HCT116 (cell line): ENCODE measurements around the gene SH3GL1.

Experiments
- CEBPB ChIP-seq: IDR thresholded peaks from 2 replicates; pipeline ENCODE4 v1.6.1; 2012; ENCODE audit warnings: low read depth
- EGR1 ChIP-seq: IDR thresholded peaks from 2 replicates; pipeline ENCODE4 v1.6.1; 2012; ENCODE audit warnings: low read depth
- EZH2 ChIP-seq: fragments of 200-600 bp; sonication (generic); IDR thresholded peaks from 2 replicates; pipeline ENCODE4 v1.6.1; 2017; ENCODE audit warnings: antibody characterized with exemption, mixed run types
- JUND ChIP-seq: IDR thresholded peaks from 2 replicates; pipeline ENCODE4 v1.6.1; 2012
- MAX ChIP-seq: IDR thresholded peaks from 2 replicates; pipeline ENCODE4 v1.6.1; 2012
- POLR2A ChIP-seq: IDR thresholded peaks from 2 replicates; pipeline ENCODE4 v1.7.0; 2011; ENCODE audit warnings: borderline replicate concordance; ENCODE audit not compliant: insufficient read depth, insufficient read length; ENCODE audit errors: extremely low read depth
- POLR2AphosphoS5 ChIP-seq: IDR thresholded peaks from 2 replicates; pipeline ENCODE4 v1.6.1; 2011; ENCODE audit warnings: mild to moderate bottlenecking, low read depth, low read length, moderate library complexity
- RAD21 ChIP-seq: IDR thresholded peaks from 2 replicates; pipeline ENCODE4 v1.6.1; 2012; ENCODE audit warnings: low read depth, mild to moderate bottlenecking
- TF ChIP-seq, protein P1 (sequence below), 3 experiments: fragments of 200-600 bp in 1 of 3; sonication (generic) in 1 of 3; IDR thresholded peaks in 2 of 3; conservative IDR thresholded peaks in 1 of 3; 2 replicates each; pipeline ENCODE4 v1.5.1; 2012 to 2017; ENCODE audit warnings: low read depth in 2 of 3, low read length in 2 of 3, antibody characterized with exemption in 1 of 3, borderline replicate concordance in 1 of 3, control low read depth in 1 of 3, mild to moderate bottlenecking in 1 of 3, mixed read lengths in 1 of 3, mixed run types in 1 of 3, moderate library complexity in 1 of 3; ENCODE audit not compliant: insufficient read depth in 1 of 3
- TF ChIP-seq, protein P2 (sequence below): IDR thresholded peaks from 2 replicates; pipeline ENCODE4 v1.6.1; 2012
- TF ChIP-seq, protein P3 (sequence below): IDR thresholded peaks from 2 replicates; pipeline ENCODE4 v1.6.1; 2011; ENCODE audit warnings: mild to moderate bottlenecking, low read length, moderate library complexity; ENCODE audit not compliant: insufficient replicate concordance; ENCODE audit errors: extremely low read depth
- TF ChIP-seq, protein P4 (sequence below): IDR thresholded peaks from 2 replicates; pipeline ENCODE4 v1.6.1; 2012; ENCODE audit warnings: low read depth

- TF ChIP-seq, protein P1, sequence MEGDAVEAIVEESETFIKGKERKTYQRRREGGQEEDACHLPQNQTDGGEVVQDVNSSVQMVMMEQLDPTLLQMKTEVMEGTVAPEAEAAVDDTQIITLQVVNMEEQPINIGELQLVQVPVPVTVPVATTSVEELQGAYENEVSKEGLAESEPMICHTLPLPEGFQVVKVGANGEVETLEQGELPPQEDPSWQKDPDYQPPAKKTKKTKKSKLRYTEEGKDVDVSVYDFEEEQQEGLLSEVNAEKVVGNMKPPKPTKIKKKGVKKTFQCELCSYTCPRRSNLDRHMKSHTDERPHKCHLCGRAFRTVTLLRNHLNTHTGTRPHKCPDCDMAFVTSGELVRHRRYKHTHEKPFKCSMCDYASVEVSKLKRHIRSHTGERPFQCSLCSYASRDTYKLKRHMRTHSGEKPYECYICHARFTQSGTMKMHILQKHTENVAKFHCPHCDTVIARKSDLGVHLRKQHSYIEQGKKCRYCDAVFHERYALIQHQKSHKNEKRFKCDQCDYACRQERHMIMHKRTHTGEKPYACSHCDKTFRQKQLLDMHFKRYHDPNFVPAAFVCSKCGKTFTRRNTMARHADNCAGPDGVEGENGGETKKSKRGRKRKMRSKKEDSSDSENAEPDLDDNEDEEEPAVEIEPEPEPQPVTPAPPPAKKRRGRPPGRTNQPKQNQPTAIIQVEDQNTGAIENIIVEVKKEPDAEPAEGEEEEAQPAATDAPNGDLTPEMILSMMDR (IDR thresholded peaks at IDR 0.05 in 2 of 3, conservative IDR thresholded peaks at IDR 0.05 in 1 of 3; ENCODE audit: borderline replicate concordance in 1 of 3, insufficient read depth in 1 of 3, low read depth in 2 of 3, low read length in 2 of 3), result no peak
- no peak for TF ChIP-seq MAX
- TF ChIP-seq, protein P2, sequence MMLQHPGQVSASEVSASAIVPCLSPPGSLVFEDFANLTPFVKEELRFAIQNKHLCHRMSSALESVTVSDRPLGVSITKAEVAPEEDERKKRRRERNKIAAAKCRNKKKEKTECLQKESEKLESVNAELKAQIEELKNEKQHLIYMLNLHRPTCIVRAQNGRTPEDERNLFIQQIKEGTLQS, result no peak
- TF ChIP-seq, protein P3, sequence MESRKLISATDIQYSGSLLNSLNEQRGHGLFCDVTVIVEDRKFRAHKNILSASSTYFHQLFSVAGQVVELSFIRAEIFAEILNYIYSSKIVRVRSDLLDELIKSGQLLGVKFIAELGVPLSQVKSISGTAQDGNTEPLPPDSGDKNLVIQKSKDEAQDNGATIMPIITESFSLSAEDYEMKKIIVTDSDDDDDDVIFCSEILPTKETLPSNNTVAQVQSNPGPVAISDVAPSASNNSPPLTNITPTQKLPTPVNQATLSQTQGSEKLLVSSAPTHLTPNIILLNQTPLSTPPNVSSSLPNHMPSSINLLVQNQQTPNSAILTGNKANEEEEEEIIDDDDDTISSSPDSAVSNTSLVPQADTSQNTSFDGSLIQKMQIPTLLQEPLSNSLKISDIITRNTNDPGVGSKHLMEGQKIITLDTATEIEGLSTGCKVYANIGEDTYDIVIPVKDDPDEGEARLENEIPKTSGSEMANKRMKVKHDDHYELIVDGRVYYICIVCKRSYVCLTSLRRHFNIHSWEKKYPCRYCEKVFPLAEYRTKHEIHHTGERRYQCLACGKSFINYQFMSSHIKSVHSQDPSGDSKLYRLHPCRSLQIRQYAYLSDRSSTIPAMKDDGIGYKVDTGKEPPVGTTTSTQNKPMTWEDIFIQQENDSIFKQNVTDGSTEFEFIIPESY, result no peak
- TF ChIP-seq, protein P4, sequence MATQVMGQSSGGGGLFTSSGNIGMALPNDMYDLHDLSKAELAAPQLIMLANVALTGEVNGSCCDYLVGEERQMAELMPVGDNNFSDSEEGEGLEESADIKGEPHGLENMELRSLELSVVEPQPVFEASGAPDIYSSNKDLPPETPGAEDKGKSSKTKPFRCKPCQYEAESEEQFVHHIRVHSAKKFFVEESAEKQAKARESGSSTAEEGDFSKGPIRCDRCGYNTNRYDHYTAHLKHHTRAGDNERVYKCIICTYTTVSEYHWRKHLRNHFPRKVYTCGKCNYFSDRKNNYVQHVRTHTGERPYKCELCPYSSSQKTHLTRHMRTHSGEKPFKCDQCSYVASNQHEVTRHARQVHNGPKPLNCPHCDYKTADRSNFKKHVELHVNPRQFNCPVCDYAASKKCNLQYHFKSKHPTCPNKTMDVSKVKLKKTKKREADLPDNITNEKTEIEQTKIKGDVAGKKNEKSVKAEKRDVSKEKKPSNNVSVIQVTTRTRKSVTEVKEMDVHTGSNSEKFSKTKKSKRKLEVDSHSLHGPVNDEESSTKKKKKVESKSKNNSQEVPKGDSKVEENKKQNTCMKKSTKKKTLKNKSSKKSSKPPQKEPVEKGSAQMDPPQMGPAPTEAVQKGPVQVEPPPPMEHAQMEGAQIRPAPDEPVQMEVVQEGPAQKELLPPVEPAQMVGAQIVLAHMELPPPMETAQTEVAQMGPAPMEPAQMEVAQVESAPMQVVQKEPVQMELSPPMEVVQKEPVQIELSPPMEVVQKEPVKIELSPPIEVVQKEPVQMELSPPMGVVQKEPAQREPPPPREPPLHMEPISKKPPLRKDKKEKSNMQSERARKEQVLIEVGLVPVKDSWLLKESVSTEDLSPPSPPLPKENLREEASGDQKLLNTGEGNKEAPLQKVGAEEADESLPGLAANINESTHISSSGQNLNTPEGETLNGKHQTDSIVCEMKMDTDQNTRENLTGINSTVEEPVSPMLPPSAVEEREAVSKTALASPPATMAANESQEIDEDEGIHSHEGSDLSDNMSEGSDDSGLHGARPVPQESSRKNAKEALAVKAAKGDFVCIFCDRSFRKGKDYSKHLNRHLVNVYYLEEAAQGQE, result no peak
- TF ChIP-seq POLR2A, result no peak
- no peak for TF ChIP-seq RAD21
- TF ChIP-seq JUND, result no peak
- no peak for TF ChIP-seq POLR2AphosphoS5
- no peak for TF ChIP-seq CEBPB
- TF ChIP-seq EZH2, result no peak
- no peak for TF ChIP-seq EGR1
Observed at GRCh38 chr19:4390567-4391305, 9.6 kb downstream of the SH3GL1 start.
